Limb (tissue), 2 donors: ENCODE results near the gene IRF8.
"Not testable (repeated sequence)": the region's sequence is repeated elsewhere in the genome, so short reads cannot be mapped to it uniquely, and the experiment has no call there.

Source experiments
- DNase-seq, 2 donors: peaks; one replicate each; pipeline ENCODE4 v3.0.0-alpha.2; 2016; ENCODE audit errors: extremely low spot score in 2 of 2

The IRF8 gene

GRCh38 chr16:85868495-85868894 lies 30.5 kb upstream of the IRF8 start:
- no peak for DNase-seq

- DNase-seq = no peak
Measured at GRCh38 chr16:85869206-85869605, 29.8 kb upstream of the IRF8 start.

GRCh38 chr16:85869785-85870558 lies 29.0 kb upstream of the IRF8 start:
- DNase-seq = no peak

- no peak for DNase-seq
Measured at GRCh38 chr16:85871756-85872155, 27.2 kb upstream of the IRF8 start.

- DNase-seq = no peak
Measured at GRCh38 chr16:85872734-85873133, 26.2 kb upstream of the IRF8 start.

GRCh38 chr16:85873153-85873552 lies 25.8 kb upstream of the IRF8 start:
- DNase-seq = no peak

- not testable (repeated sequence) for DNase-seq
Measured at GRCh38 chr16:85874031-85874430, 24.9 kb upstream of the IRF8 start.

GRCh38 chr16:85878407-85878806 lies 20.6 kb upstream of the IRF8 start:
- DNase-seq = no peak

- DNase-seq = no peak
Measured at GRCh38 chr16:85878875-85879274, 20.1 kb upstream of the IRF8 start.

GRCh38 chr16:85879549-85879948 lies 19.4 kb upstream of the IRF8 start:
- no peak for DNase-seq

GRCh38 chr16:85879975-85880831 lies 18.8 kb upstream of the IRF8 start:
- DNase-seq = no peak

GRCh38 chr16:85880861-85881260 lies 18.1 kb upstream of the IRF8 start:
- no peak for DNase-seq

GRCh38 chr16:85881436-85881835 lies 17.5 kb upstream of the IRF8 start:
- DNase-seq = no peak

- no peak for DNase-seq
Measured at GRCh38 chr16:85882181-85882810, 16.7 kb upstream of the IRF8 start.

GRCh38 chr16:85883813-85884212 lies 15.1 kb upstream of the IRF8 start:
- no peak for DNase-seq

GRCh38 chr16:85884808-85885463 lies 14.0 kb upstream of the IRF8 start:
- no peak for DNase-seq

- no peak for DNase-seq
Measured at GRCh38 chr16:85885537-85885936, 13.4 kb upstream of the IRF8 start.

- DNase-seq = no peak
Measured at GRCh38 chr16:85888405-85889331, 10.3 kb upstream of the IRF8 start.

- no peak for DNase-seq
Measured at GRCh38 chr16:85891033-85891775, 7.8 kb upstream of the IRF8 start.

GRCh38 chr16:85891776-85892166 lies 7.2 kb upstream of the IRF8 start:
- no peak for DNase-seq
